ENCODE results near the gene HOXA11. TPM values are rescaled to one million over a fixed set of nuclear protein-coding genes. Genes with fewer than 3 reads are reported as not detected.

The HOXA11 gene
- total RNA-seq, 4 donors from 2014 or later = 5.1 to 7.9 (median 6.4) TPM

- intact Hi-C loops (cut with DNase I; ENCODE audit: low total_unique reads) (no loop called here), in situ Hi-C loops (cut with MboI; ENCODE audit: low sequenced_read_pairs in 4 of 4) (loop anchor here in 2 of 4 donors (10.0 to 25.0 kb wide), 3 partner anchors 778 to 941 kb away; partner anchors contain the start of genes CBX3 (in 1 of the 2) and HNRNPA2B1 (in 1 of the 2))
- peak overlapping the region; percentile 90 to 96 (median 94) for H3K27ac ChIP-seq
- no peaks in the 10 kb centered on the region for H3K9me3 ChIP-seq
- peaks cover 44 to 54% of the 10 kb centered on the region in 2 donors for H3K4me1 ChIP-seq
- no peak for TF ChIP-seq POLR2A (IDR thresholded peaks at IDR 0.05)
- no peak for TF ChIP-seq CTCF (IDR thresholded peaks at IDR 0.05 in 4 of 5, conservative IDR thresholded peaks at IDR 0.05 in 1 of 5)
- ATAC-seq = no peak
- no peak for DNase-seq
- no peaks in the 10 kb centered on the region for H3K27me3 ChIP-seq
- H3K4me3 ChIP-seq = peak overlapping the region; percentile 64 to 75 (median 70)
- H3K36me3 ChIP-seq = no peaks in the 10 kb centered on the region
Observed at GRCh38 chr7:27152816-27153442, 32.1 kb downstream of the HOXA11 start.

GRCh38 chr7:27151931-27152815 lies 32.9 kb downstream of the HOXA11 start, which contains the start of gene HOXA3:
TSS of gene HOXA3 (minus strand) at chr7:27152583. CDS start at chr7:27110640, 41,943 bp downstream.
- in situ Hi-C loops (cut with MboI; ENCODE audit: low sequenced_read_pairs in 4 of 4) = loop anchor here in 2 of 4 donors (10.0 to 25.0 kb wide), 3 partner anchors 777 to 940 kb away; partner anchors contain the start of genes CBX3 (in 1 of the 2) and HNRNPA2B1 (in 1 of the 2)
- ATAC-seq (peak in 1 of 2 donors; percentile 8), DNase-seq (peak in 1 of 2 donors; percentile 63)
- no peaks in the 10 kb centered on the region for H3K36me3 ChIP-seq
- H3K27me3 ChIP-seq = no peaks in the 10 kb centered on the region
- H3K27ac ChIP-seq = peak within 1 kb of the TSS; percentile 90 to 96 (median 94)
- H3K9me3 ChIP-seq = no peaks in the 10 kb centered on the region
- peaks cover 46 to 61% of the 10 kb centered on the region in 2 donors for H3K4me1 ChIP-seq
- intact Hi-C loops (cut with DNase I; ENCODE audit: low total_unique reads) = loop anchor here (1.0 kb wide), 1 partner anchor 13 kb away; the partner anchor contains the start of gene HOXA9
- peak within 1 kb of the TSS; percentile 64 to 75 (median 70) for H3K4me3 ChIP-seq
- TF ChIP-seq POLR2A (IDR thresholded peaks at IDR 0.05) (peak; percentile 15 to 39), CTCF (IDR thresholded peaks at IDR 0.05 in 4 of 5, conservative IDR thresholded peaks at IDR 0.05 in 1 of 5) (no peak)

GRCh38 chr7:27151341-27151930 lies 33.6 kb downstream of the HOXA11 start:
- no peaks in the 10 kb centered on the region for H3K9me3 ChIP-seq
- H3K4me3 ChIP-seq = peak overlapping the region; percentile 64 to 75 (median 70)
- TF ChIP-seq POLR2A (IDR thresholded peaks at IDR 0.05) (no peak), CTCF (IDR thresholded peaks at IDR 0.05 in 4 of 5, conservative IDR thresholded peaks at IDR 0.05 in 1 of 5) (no peak)
- peaks cover 54 to 69% of the 10 kb centered on the region in 2 donors for H3K4me1 ChIP-seq
- no peaks in the 10 kb centered on the region for H3K27me3 ChIP-seq
- in situ Hi-C loops (cut with MboI; ENCODE audit: low sequenced_read_pairs in 4 of 4) (loop anchor here in 2 of 4 donors (10.0 to 25.0 kb wide), 3 partner anchors 777 to 939 kb away; partner anchors contain the start of genes CBX3 (in 1 of the 2) and HNRNPA2B1 (in 1 of the 2)), intact Hi-C loops (cut with DNase I; ENCODE audit: low total_unique reads) (loop anchor here (1.0 kb wide), 1 partner anchor 14 kb away; the partner anchor contains the start of gene HOXA9)
- DNase-seq (no peak), ATAC-seq (no peak)
- peak overlapping the region; percentile 90 to 96 (median 94) for H3K27ac ChIP-seq
- H3K36me3 ChIP-seq = no peaks in the 10 kb centered on the region

All from gastrocnemius medialis (tissue), 4 donors.